ENCODE measurements around the gene RNU4-1. TPM values are rescaled to one million over a fixed set of nuclear protein-coding genes. Genes with fewer than 3 reads are reported as not detected.

The RNU4-1 gene
- total and polyA plus RNA-seq, 4 donors: under 0.01 to 26.0 (median under 0.01) TPM; not detected in 1

DNA sequence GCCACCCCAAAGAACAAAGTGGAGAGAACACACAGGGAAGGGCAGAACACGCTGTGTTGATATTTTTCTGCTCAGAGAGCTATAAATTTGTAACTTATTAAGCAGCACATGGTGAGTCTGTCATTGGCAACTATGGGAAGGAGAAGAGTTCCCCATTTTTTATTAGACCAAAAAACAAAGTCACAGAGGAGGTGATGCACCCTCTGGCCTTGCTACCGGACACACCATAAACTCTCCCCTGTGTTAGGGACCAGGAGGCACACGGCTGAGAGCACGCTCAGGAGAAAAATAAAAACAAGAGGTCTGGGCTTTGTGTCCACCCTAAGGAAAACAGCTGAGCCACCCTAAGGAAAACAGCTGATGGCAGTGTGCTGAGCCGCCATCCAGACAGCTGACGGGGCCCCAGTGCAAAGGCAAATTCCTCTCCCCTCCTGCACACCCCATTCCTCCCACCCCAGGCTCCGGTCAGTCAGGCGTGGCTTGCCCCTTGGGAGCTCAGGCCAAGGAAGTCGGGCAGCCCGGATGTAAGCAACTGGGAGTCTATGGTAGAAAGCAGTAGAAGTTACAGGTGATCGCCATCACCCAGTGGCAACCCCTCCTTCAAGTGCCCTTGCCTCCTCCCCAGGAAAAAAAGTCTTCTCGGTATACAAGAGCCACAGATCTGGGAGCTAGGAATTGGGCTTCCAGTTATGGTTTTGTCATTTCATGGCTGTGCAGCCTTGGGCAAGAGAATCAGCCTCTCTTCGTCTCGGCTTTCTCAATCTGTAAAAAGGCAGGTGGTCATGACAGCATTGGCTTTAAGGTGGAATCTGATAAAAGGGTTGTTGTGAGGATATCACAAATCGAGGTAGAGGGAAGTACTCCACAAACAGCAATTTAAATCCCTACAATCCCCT is 29.9 kb downstream of the RNU4-1 start:
- no peaks in the 10 kb centered on the region for H3K27me3 ChIP-seq (ENCODE audit: control insufficient read depth in 4 of 4, insufficient read depth in 4 of 4, low read length in 3 of 4)
- WGBS: 66% methylated on average over 15 of the region's 15 CpGs
- DNase-seq (ENCODE audit: low spot score): no peak
- peak overlapping the region; percentile 67 to 84 for H3K27ac ChIP-seq (ENCODE audit: low read depth in 1 of 2, low read length in 2 of 2)
- TF ChIP-seq FOXA2 (IDR thresholded peaks at IDR 0.05): no peak
- TF ChIP-seq GABPA (IDR thresholded peaks at IDR 0.05 in 1 of 2, conservative IDR thresholded peaks at IDR 0.05 in 1 of 2): no peak
- TF ChIP-seq ATF3 (IDR thresholded peaks at IDR 0.05): no peak
- no peak for TF ChIP-seq FOXA1 (IDR thresholded peaks at IDR 0.05)
- no peak for TF ChIP-seq TAF1 (conservative IDR thresholded peaks at IDR 0.05)
- TF ChIP-seq, protein P1, sequence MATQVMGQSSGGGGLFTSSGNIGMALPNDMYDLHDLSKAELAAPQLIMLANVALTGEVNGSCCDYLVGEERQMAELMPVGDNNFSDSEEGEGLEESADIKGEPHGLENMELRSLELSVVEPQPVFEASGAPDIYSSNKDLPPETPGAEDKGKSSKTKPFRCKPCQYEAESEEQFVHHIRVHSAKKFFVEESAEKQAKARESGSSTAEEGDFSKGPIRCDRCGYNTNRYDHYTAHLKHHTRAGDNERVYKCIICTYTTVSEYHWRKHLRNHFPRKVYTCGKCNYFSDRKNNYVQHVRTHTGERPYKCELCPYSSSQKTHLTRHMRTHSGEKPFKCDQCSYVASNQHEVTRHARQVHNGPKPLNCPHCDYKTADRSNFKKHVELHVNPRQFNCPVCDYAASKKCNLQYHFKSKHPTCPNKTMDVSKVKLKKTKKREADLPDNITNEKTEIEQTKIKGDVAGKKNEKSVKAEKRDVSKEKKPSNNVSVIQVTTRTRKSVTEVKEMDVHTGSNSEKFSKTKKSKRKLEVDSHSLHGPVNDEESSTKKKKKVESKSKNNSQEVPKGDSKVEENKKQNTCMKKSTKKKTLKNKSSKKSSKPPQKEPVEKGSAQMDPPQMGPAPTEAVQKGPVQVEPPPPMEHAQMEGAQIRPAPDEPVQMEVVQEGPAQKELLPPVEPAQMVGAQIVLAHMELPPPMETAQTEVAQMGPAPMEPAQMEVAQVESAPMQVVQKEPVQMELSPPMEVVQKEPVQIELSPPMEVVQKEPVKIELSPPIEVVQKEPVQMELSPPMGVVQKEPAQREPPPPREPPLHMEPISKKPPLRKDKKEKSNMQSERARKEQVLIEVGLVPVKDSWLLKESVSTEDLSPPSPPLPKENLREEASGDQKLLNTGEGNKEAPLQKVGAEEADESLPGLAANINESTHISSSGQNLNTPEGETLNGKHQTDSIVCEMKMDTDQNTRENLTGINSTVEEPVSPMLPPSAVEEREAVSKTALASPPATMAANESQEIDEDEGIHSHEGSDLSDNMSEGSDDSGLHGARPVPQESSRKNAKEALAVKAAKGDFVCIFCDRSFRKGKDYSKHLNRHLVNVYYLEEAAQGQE (IDR thresholded peaks at IDR 0.05): no peak
- no peak for TF ChIP-seq YY1 (IDR thresholded peaks at IDR 0.05)
- TF ChIP-seq EGR1 (IDR thresholded peaks at IDR 0.05; ENCODE audit: low read depth in 2 of 2): no peak
- no peaks in the 10 kb centered on the region for H3K36me3 ChIP-seq (ENCODE audit: control insufficient read depth in 4 of 4, insufficient read depth in 3 of 4, low read depth in 1 of 4, low read length in 3 of 4)
- no peaks in the 10 kb centered on the region for H3K9me3 ChIP-seq (ENCODE audit: control insufficient read depth in 4 of 4, low read length in 3 of 4)
- peak overlapping the region; percentile 37 to 55 for H3K9ac ChIP-seq (ENCODE audit: low read depth in 1 of 2, low read length in 2 of 2)
- H3K4me3 ChIP-seq (ENCODE audit: low read depth in 1 of 3, low read length in 3 of 3): peak overlapping the region in 1 of 3 donors; percentile 4
- H3K4me1 ChIP-seq (ENCODE audit: control insufficient read depth in 4 of 4, insufficient read depth in 4 of 4, low read length in 3 of 4): peaks cover 4 to 47% (median 28%) of the 10 kb centered on the region in 4 donors

DNA sequence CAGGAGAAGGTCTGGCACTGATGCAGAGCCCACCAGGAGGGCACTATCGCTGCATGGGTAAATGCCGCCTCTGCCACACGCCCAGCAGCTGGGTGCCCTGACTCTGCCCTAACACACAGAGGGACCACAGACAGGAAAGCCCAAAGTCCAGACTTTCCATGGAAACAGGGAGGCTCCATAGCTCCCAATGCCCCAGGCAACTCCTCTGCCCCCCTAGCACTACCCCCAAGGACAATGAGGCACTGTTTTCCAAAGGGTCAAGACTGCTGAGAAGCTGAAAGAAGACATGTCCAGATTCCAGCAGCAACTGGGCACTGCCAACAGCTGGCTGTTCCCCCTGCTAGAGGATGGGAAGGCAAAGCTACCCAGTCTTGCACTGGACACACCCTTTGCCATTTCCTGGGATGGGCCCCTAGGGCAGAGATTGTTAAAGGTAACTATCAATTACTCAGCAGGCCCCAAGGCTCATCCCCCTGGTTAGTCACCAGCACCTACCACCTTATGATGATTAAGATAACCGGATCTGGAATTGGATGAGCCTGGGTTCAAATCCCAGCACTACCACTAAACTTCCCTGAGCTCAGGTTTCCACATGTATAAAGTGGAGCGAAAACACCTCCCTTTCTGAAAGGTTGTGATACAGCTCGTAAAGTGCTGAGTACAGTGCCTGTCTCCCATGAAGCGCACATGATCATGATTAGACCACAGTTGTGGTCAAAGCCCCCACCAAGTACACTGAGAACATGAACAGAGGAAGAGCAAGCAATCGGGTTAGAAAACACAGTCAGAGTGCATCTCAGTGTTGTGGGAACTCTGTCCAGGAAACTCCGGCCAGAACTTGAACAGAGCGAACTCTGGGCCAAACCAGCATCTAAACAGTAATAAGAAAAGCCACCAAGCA is 30.8 kb downstream of the RNU4-1 start:
- no peaks in the 10 kb centered on the region for H3K36me3 ChIP-seq (ENCODE audit: control insufficient read depth in 4 of 4, insufficient read depth in 3 of 4, low read depth in 1 of 4, low read length in 3 of 4)
- no peak for DNase-seq (ENCODE audit: low spot score)
- H3K27me3 ChIP-seq (ENCODE audit: control insufficient read depth in 4 of 4, insufficient read depth in 4 of 4, low read length in 3 of 4): no peaks in the 10 kb centered on the region
- peaks cover 6 to 38% (median 27%) of the 10 kb centered on the region in 4 donors for H3K4me1 ChIP-seq (ENCODE audit: control insufficient read depth in 4 of 4, insufficient read depth in 4 of 4, low read length in 3 of 4)
- no peaks in the 10 kb centered on the region for H3K9me3 ChIP-seq (ENCODE audit: control insufficient read depth in 4 of 4, low read length in 3 of 4)
- H3K27ac ChIP-seq (ENCODE audit: low read depth in 1 of 2, low read length in 2 of 2): peak overlapping the region; percentile 67 to 84
- TF ChIP-seq JUND (IDR thresholded peaks at IDR 0.05): no peak
- no peak overlapping the region for H3K9ac ChIP-seq (ENCODE audit: low read depth in 1 of 2, low read length in 2 of 2)
- 70% methylated on average over 10 of the region's 10 CpGs for WGBS
- H3K4me3 ChIP-seq (ENCODE audit: low read depth in 1 of 3, low read length in 3 of 3): peak overlapping the region in 1 of 3 donors; percentile 4

GRCh38 chr12:120260607-120261006 is 32.4 kb downstream of the RNU4-1 start:
- 94% methylated on average over 5 of the region's 5 CpGs for WGBS
- H3K9me3 ChIP-seq (ENCODE audit: control insufficient read depth in 4 of 4, low read length in 3 of 4): no peaks in the 10 kb centered on the region
- DNase-seq (ENCODE audit: low spot score): no peak
- TF ChIP-seq ATF3 (IDR thresholded peaks at IDR 0.05) (no peak), FOXA1 (IDR thresholded peaks at IDR 0.05) (no peak), RAD21 (IDR thresholded peaks at IDR 0.05) (no peak), RXRA (IDR thresholded peaks at IDR 0.05) (no peak), FOXA2 (IDR thresholded peaks at IDR 0.05) (no peak), SP1 (IDR thresholded peaks at IDR 0.05) (no peak), GABPA (IDR thresholded peaks at IDR 0.05 in 1 of 2, conservative IDR thresholded peaks at IDR 0.05 in 1 of 2) (no peak), HNF4G (IDR thresholded peaks at IDR 0.05) (no peak), TAF1 (conservative IDR thresholded peaks at IDR 0.05) (no peak), HNF4A (conservative IDR thresholded peaks at IDR 0.05) (no peak), YY1 (IDR thresholded peaks at IDR 0.05) (no peak)
- TF ChIP-seq, protein P2, sequence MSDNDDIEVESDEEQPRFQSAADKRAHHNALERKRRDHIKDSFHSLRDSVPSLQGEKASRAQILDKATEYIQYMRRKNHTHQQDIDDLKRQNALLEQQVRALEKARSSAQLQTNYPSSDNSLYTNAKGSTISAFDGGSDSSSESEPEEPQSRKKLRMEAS (IDR thresholded peaks at IDR 0.05): no peak
- no peak overlapping the region for H3K27ac ChIP-seq (ENCODE audit: low read depth in 1 of 2, low read length in 2 of 2)
- H3K27me3 ChIP-seq (ENCODE audit: control insufficient read depth in 4 of 4, insufficient read depth in 4 of 4, low read length in 3 of 4): no peaks in the 10 kb centered on the region
- no peak overlapping the region for H3K4me3 ChIP-seq (ENCODE audit: low read depth in 1 of 3, low read length in 3 of 3)
- peaks cover 4 to 38% (median 25%) of the 10 kb centered on the region in 4 donors for H3K4me1 ChIP-seq (ENCODE audit: control insufficient read depth in 4 of 4, insufficient read depth in 4 of 4, low read length in 3 of 4)
- no peaks in the 10 kb centered on the region for H3K36me3 ChIP-seq (ENCODE audit: control insufficient read depth in 4 of 4, insufficient read depth in 3 of 4, low read depth in 1 of 4, low read length in 3 of 4)
- H3K9ac ChIP-seq (ENCODE audit: low read depth in 1 of 2, low read length in 2 of 2): no peak overlapping the region
